ENCODE results near the gene PIK3R3.

PIK3R3 gene

GRCh38 chr1:46153228-46153627 is 20.8 kb upstream of the PIK3R3 start:
- no peak overlapping the region for H3K4me3 ChIP-seq (ENCODE audit: low read depth, low read length)
- DNase-seq = no peak
- in situ Hi-C loops (cut with HindIII; ENCODE audit: low pct_ligation_motif_present, low sequenced_read_pairs) = no loop called here
- H3K36me3 ChIP-seq (replicated peaks) = no peaks in the 10 kb centered on the region
- H3K27ac ChIP-seq = no peak overlapping the region
- H3K27me3 ChIP-seq (replicated peaks) = no peaks in the 10 kb centered on the region
- TF ChIP-seq CTCF (IDR thresholded peaks at IDR 0.05; ENCODE audit: low read depth, low read length, missing control alignments) = no peak

- Histone ChIP-seq H3K27ac (no peak overlapping the region), H3K27me3 (replicated peaks) (no peaks in the 10 kb centered on the region), H3K36me3 (replicated peaks) (no peaks in the 10 kb centered on the region), H3K4me3 (ENCODE audit: low read depth, low read length) (no peak overlapping the region)
- peak; percentile 60 for DNase-seq
- in situ Hi-C loops (cut with HindIII; ENCODE audit: low pct_ligation_motif_present, low sequenced_read_pairs) = no loop called here
- TF ChIP-seq CTCF (IDR thresholded peaks at IDR 0.05; ENCODE audit: low read depth, low read length, missing control alignments) = no peak
These were observed 19.6 kb upstream of the PIK3R3 start for GRCh38 chr1:46152016-46152415.

DNA sequence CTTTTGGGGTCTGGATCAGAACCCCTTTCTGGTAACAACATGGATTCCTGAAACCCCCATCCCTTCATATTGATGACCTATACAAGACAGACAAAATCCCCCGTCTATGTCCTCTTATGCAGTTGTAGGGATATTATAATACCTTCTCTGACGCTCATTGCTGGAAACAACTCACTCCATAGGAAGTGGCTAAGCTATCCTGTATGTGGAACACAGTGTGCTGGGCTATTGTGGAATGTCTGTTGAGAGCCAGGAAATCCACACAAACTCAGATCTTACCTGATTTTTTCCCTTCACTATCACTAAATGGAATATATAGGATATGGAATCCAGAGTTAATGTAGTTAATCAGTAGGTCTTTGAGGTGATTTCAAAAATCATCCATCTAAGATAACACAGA is 17.7 kb upstream of the PIK3R3 start:
- no peak overlapping the region for H3K27ac ChIP-seq
- H3K27me3 ChIP-seq (replicated peaks) = no peaks in the 10 kb centered on the region
- TF ChIP-seq CTCF (IDR thresholded peaks at IDR 0.05; ENCODE audit: low read depth, low read length, missing control alignments) = no peak
- in situ Hi-C loops (cut with HindIII; ENCODE audit: low pct_ligation_motif_present, low sequenced_read_pairs) = no loop called here
- H3K36me3 ChIP-seq (replicated peaks) = no peaks in the 10 kb centered on the region
- H3K4me3 ChIP-seq (ENCODE audit: low read depth, low read length) = no peak overlapping the region
- peak; percentile 16 for DNase-seq

- in situ Hi-C loops (cut with HindIII; ENCODE audit: low pct_ligation_motif_present, low sequenced_read_pairs) = no loop called here
- TF ChIP-seq CTCF (IDR thresholded peaks at IDR 0.05; ENCODE audit: low read depth, low read length, missing control alignments) = no peak
- no peaks in the 10 kb centered on the region for H3K27me3 ChIP-seq (replicated peaks)
- no peak overlapping the region for H3K27ac ChIP-seq
- DNase-seq = no peak
- H3K4me3 ChIP-seq (ENCODE audit: low read depth, low read length) = no peak overlapping the region
- no peaks in the 10 kb centered on the region for H3K36me3 ChIP-seq (replicated peaks)
These were observed 15.9 kb upstream of the PIK3R3 start for GRCh38 chr1:46148318-46148717.

DNA sequence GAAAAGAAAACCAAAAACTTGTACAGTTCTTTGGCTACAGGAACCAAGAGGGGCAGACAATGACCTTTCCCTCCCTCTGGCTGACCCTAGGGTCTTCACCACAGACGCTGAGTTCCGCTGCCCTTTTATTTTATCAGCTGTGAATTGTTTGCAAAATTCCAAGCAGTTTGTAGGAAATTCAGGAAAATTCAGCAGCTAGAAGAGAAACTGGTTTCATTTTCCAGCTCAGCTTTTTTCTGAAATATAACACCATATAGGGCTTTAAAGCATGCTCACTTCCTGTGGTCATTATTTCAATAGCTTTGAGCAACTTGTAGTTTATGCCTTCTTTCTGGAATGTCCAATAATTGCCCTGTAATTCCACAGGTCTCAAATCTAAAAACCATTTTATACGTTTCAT is 5.5 kb upstream of the PIK3R3 start:
- Histone ChIP-seq H3K36me3 (replicated peaks) (no peaks in the 10 kb centered on the region), H3K4me3 (ENCODE audit: low read depth, low read length) (peak overlapping the region; percentile 44), H3K27ac (peak overlapping the region; percentile 47), H3K27me3 (replicated peaks) (no peaks in the 10 kb centered on the region)
- in situ Hi-C loops (cut with HindIII; ENCODE audit: low pct_ligation_motif_present, low sequenced_read_pairs) = no loop called here
- TF ChIP-seq CTCF (IDR thresholded peaks at IDR 0.05; ENCODE audit: low read depth, low read length, missing control alignments) = no peak
- peak; percentile 9 for DNase-seq

- DNase-seq = no peak
- H3K27ac ChIP-seq = no peak overlapping the region
- no peaks in the 10 kb centered on the region for H3K27me3 ChIP-seq (replicated peaks)
- in situ Hi-C loops (cut with HindIII; ENCODE audit: low pct_ligation_motif_present, low sequenced_read_pairs) = no loop called here
- H3K4me3 ChIP-seq (ENCODE audit: low read depth, low read length) = no peak overlapping the region
- no peaks in the 10 kb centered on the region for H3K36me3 ChIP-seq (replicated peaks)
- TF ChIP-seq CTCF (IDR thresholded peaks at IDR 0.05; ENCODE audit: low read depth, low read length, missing control alignments) = no peak
These were observed 4.3 kb upstream of the PIK3R3 start for GRCh38 chr1:46136711-46137110.

All from brain microvascular endothelial cell (primary cell).